ENCODE data around the gene PIMREG. TPM values are rescaled to one million over a fixed set of nuclear protein-coding genes. Genes with fewer than 3 reads are reported as not detected.

The PIMREG gene
- total RNA-seq, 4 donors from 2014 or later, result 1.0 to 3.3 (median 3.2) TPM

DNA sequence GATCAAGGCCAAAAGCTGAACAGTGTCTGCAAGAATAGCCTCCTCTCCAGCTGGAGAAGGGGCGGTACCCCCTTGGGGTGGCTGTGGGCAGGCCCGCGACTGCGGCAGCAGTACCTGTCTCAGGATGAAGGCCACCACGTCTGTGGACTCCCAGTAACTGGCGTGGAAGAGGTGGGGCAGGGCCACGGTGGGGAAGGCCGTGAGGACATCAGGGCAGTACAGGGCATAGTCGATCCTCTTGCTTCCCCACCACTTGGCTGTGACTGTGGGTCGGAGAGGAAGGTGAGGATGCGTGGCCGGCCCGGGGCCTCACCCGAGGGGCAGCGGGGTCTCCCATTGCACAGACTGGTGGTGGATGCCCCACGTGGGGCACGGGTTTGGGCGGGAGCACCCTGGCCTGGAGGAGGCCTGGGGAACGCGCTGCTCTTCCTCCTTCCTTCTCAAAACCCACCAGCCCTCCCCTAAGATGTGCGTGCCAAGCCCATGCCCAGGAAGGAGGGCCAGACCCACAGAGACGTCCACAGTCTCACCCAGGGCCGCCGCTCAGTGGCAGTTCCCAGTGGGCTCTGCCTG is 26.0 kb downstream of the PIMREG start:
- 94% methylated on average over 13 of the region's 24 CpGs for WGBS
- no peak overlapping the region for H3K4me3 ChIP-seq
- peaks cover 14% of the 10 kb centered on the region for H3K4me1 ChIP-seq
- no peaks in the 10 kb centered on the region for H3K27me3 ChIP-seq
- TF ChIP-seq POLR2A (IDR thresholded peaks at IDR 0.05), result no peak
- no peak for TF ChIP-seq POLR2AphosphoS5 (IDR thresholded peaks at IDR 0.05)
- TF ChIP-seq, protein P1, sequence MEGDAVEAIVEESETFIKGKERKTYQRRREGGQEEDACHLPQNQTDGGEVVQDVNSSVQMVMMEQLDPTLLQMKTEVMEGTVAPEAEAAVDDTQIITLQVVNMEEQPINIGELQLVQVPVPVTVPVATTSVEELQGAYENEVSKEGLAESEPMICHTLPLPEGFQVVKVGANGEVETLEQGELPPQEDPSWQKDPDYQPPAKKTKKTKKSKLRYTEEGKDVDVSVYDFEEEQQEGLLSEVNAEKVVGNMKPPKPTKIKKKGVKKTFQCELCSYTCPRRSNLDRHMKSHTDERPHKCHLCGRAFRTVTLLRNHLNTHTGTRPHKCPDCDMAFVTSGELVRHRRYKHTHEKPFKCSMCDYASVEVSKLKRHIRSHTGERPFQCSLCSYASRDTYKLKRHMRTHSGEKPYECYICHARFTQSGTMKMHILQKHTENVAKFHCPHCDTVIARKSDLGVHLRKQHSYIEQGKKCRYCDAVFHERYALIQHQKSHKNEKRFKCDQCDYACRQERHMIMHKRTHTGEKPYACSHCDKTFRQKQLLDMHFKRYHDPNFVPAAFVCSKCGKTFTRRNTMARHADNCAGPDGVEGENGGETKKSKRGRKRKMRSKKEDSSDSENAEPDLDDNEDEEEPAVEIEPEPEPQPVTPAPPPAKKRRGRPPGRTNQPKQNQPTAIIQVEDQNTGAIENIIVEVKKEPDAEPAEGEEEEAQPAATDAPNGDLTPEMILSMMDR (IDR thresholded peaks at IDR 0.05), result no peak
- no peak for TF ChIP-seq EP300 (IDR thresholded peaks at IDR 0.05)
- no peak overlapping the region for H3K27ac ChIP-seq
- peaks cover 11% of the 10 kb centered on the region for H3K36me3 ChIP-seq
- no peak for DNase-seq (ENCODE audit: low spot score in 2 of 2)
- H3K9me3 ChIP-seq, result no peaks in the 10 kb centered on the region

DNA sequence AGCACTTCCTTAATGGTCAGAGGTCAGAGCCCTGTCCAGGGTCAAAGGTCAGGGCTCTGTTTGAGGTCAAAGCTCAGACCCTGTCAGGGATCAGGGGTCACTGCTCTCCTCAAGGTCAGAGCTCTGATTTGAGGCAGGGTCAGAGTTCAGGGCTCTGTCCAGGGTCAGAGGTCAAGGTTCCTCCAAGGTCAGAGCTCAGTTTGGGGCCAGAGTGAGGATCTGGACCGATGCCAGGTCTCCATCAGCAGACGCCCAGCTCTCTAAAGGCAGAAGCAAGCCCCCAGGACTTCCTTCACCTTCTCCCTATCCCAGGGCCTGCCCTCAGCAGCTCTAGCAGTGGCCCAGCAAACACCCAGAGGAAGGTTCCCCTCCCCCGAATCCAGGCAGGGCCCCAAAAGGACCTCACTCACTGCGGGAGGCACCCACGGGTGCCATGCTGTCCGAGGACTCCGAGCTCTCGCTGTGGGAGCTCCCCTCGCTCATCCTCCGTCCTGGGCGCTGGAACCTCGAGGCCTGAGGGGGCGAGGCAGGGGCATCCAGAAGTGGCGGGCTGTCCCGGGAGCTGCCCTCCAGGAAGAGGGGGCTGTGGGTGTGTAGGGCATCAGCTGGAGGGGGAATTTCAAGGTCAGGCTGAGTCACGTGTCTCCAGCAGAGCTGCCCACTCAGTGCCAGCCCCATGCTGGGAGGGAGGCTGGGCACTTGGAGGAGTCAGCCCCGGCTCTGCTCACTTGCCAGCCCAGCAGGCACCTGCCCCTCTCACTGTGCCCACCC is 26.7 kb downstream of the PIMREG start:
- DNase-seq (ENCODE audit: low spot score in 2 of 2), result no peak
- Histone ChIP-seq H3K27me3 (no peaks in the 10 kb centered on the region), H3K9me3 (no peaks in the 10 kb centered on the region), H3K4me1 (peaks cover 19% of the 10 kb centered on the region), H3K4me3 (no peak overlapping the region), H3K27ac (no peak overlapping the region), H3K36me3 (peaks cover 11% of the 10 kb centered on the region)
- WGBS, result 50% methylated on average over 2 of the region's 17 CpGs
- TF ChIP-seq, protein P1 (IDR thresholded peaks at IDR 0.05), result no peak
- TF ChIP-seq POLR2AphosphoS5 (IDR thresholded peaks at IDR 0.05) (no peak), POLR2A (IDR thresholded peaks at IDR 0.05) (no peak), EP300 (IDR thresholded peaks at IDR 0.05) (no peak)

DNA sequence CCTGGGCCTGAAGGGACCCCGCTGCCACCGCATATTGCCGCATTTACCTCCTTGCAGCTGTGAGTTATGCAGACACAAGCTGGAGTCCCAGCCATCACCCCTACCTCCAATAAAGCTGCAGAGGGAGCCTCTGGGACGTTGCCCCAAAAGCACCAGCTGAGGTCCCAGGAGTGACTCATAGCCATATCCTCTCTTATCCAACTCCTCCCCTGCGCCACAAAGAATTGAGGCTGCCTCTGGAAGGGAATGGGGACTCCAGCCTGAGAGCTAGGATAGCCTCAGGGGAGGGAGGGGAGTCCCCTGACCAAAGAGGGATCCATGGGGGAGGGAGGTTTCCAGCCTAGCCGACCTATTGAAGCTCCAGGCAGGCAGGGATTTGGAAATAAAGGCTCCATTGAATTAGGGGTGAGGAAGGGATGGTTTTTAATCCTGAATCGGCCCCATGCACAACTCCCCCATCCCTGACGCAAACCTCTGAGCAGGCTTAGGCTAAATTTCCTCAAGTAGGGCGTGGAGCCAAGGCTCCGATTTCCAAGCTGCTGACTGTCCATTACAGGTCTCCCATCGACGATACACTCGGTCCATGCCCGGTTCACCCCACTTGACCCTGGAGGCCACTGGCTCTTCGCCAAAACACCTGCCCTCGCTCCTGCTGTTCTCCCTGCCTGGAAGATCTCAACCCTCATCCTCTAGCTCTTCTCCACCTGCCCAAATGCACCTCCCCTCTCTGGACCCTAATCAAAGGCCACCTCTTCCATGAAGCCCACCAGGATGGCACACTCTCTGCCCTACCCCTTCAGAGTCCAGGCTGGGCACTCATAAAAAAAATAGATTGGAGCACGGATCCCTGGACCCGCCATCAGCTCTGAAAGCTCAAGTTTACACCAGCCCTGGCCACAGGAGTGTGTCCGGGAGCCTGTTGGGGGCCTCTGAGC is 27.5 kb downstream of the PIMREG start:
- Histone ChIP-seq H3K4me3 (no peak overlapping the region), H3K36me3 (peaks cover 11% of the 10 kb centered on the region), H3K4me1 (peaks cover 28% of the 10 kb centered on the region), H3K27ac (no peak overlapping the region), H3K27me3 (no peaks in the 10 kb centered on the region), H3K9me3 (no peaks in the 10 kb centered on the region)
- TF ChIP-seq, protein P1 (IDR thresholded peaks at IDR 0.05), result no peak
- TF ChIP-seq POLR2A (IDR thresholded peaks at IDR 0.05) (no peak), POLR2AphosphoS5 (IDR thresholded peaks at IDR 0.05) (no peak), EP300 (IDR thresholded peaks at IDR 0.05) (no peak)
- WGBS, result 72% methylated on average over 15 of the region's 19 CpGs
- DNase-seq (ENCODE audit: low spot score in 2 of 2), result no peak

DNA sequence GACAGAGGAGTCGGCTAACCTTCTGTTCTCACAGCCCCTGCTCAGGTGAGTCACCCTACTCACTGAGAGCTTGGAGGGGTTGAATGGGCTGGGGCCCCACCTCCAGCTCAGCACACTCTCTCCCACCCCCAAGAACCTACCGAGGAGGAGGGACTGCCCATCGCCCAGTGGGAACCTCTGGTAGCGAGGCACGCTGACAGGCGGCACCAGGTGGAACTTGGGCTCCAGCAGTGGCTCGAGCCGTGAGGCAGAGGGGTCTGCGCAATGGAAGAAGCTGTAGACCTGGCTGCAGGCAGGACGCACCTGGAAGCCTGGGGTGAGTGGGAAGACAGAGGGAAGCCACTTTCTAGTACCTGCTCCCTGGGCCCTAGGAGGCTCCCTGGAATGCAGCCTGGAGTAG is 28.3 kb downstream of the PIMREG start:
- no peak overlapping the region for H3K4me3 ChIP-seq
- H3K4me1 ChIP-seq, result peaks cover 31% of the 10 kb centered on the region
- no peak for DNase-seq (ENCODE audit: low spot score in 2 of 2)
- H3K27me3 ChIP-seq, result no peaks in the 10 kb centered on the region
- WGBS, result 50% methylated on average over 1 of the region's 10 CpGs
- no peak overlapping the region for H3K27ac ChIP-seq
- H3K9me3 ChIP-seq, result no peaks in the 10 kb centered on the region
- TF ChIP-seq EP300 (IDR thresholded peaks at IDR 0.05) (no peak), POLR2AphosphoS5 (IDR thresholded peaks at IDR 0.05) (no peak), POLR2A (IDR thresholded peaks at IDR 0.05) (no peak)
- TF ChIP-seq, protein P1 (IDR thresholded peaks at IDR 0.05), result no peak
- H3K36me3 ChIP-seq, result peaks cover 15% of the 10 kb centered on the region

Measured in suprapubic skin (tissue), 4 donors.